DND-41 (cell line): Measurements from ENCODE around the gene FNDC3B.

ENCODE experiments used
- ATAC-seq: fragments of 200-7000 bp; cut with Tn5 transposase; 3 replicates; pipeline ENCODE4 v1.9.1; 2021; ENCODE audit warnings: low read depth; ENCODE audit not compliant: insufficient read depth
- DNase-seq: peaks from one replicate; pipeline ENCODE4 v3.0.0-alpha.2; 2020
- H2AFZ ChIP-seq: 2 replicates; pipeline ENCODE4 v1.6.0; 2012; ENCODE audit warnings: low read depth, low read length
- H3K27ac ChIP-seq: 2 replicates; pipeline ENCODE4 v1.5.1; 2012; ENCODE audit warnings: low read length, inconsistent platforms
- H3K27me3 ChIP-seq: fragments of 200-600 bp; sonication (generic); 2 replicates; pipeline ENCODE4 v1.6.0; 2012; ENCODE audit warnings: low read length, mild to moderate bottlenecking, inconsistent platforms; ENCODE audit not compliant: insufficient read depth, poor library complexity
- H3K36me3 ChIP-seq: 2 replicates; pipeline ENCODE4 v1.5.1; 2012; ENCODE audit warnings: low read length, inconsistent platforms; ENCODE audit not compliant: insufficient read depth
- H3K4me1 ChIP-seq: 2 replicates; pipeline ENCODE4 v1.5.1; 2012; ENCODE audit warnings: mild to moderate bottlenecking, low read length; ENCODE audit not compliant: insufficient read depth
- H3K4me2 ChIP-seq: 2 replicates; pipeline ENCODE4 v1.6.0; 2012; ENCODE audit warnings: mild to moderate bottlenecking, moderate library complexity, low read length, inconsistent platforms; ENCODE audit not compliant: insufficient read depth
- H3K4me3 ChIP-seq, 2 experiments: fragments of 200-600 bp in 1 of 2; shearing (Covaris generic) in 1 of 2; 2 replicates each; pipeline ENCODE4 v1.5.1; 2012 to 2016; ENCODE audit warnings: inconsistent platforms in 2 of 2, low read length in 2 of 2, mild to moderate bottlenecking in 2 of 2, low read depth in 1 of 2, moderate library complexity in 1 of 2
- H3K79me2 ChIP-seq: 2 replicates; pipeline ENCODE4 v1.6.0; 2012; ENCODE audit warnings: low read length, inconsistent platforms; ENCODE audit not compliant: insufficient read depth
- H3K9ac ChIP-seq: 2 replicates; pipeline ENCODE4 v1.6.0; 2012; ENCODE audit warnings: low read depth, mild to moderate bottlenecking, inconsistent platforms, low read length, moderate library complexity
- H3K9me3 ChIP-seq: 2 replicates; pipeline ENCODE4 v1.5.1; 2012; ENCODE audit warnings: low read length, moderate library complexity, mild to moderate bottlenecking, inconsistent platforms; ENCODE audit not compliant: insufficient read depth, severe bottlenecking
- H4K20me1 ChIP-seq: 2 replicates; pipeline ENCODE4 v1.6.0; 2012; ENCODE audit warnings: low read length; ENCODE audit not compliant: insufficient read depth
- EZH2 ChIP-seq: IDR thresholded peaks from 3 replicates; pipeline ENCODE4 v1.6.1; 2012; ENCODE audit warnings: borderline replicate concordance, low read depth, mild to moderate bottlenecking, moderate library complexity, low read length, inconsistent platforms; ENCODE audit not compliant: severe bottlenecking
- TF ChIP-seq, protein P1 (sequence below): IDR thresholded peaks from 2 replicates; pipeline ENCODE4 v1.5.1; 2012; ENCODE audit warnings: borderline replicate concordance, low read length, moderate library complexity, mild to moderate bottlenecking; ENCODE audit not compliant: poor library complexity, severe bottlenecking; ENCODE audit errors: extremely low read depth

Gene FNDC3B

DNA sequence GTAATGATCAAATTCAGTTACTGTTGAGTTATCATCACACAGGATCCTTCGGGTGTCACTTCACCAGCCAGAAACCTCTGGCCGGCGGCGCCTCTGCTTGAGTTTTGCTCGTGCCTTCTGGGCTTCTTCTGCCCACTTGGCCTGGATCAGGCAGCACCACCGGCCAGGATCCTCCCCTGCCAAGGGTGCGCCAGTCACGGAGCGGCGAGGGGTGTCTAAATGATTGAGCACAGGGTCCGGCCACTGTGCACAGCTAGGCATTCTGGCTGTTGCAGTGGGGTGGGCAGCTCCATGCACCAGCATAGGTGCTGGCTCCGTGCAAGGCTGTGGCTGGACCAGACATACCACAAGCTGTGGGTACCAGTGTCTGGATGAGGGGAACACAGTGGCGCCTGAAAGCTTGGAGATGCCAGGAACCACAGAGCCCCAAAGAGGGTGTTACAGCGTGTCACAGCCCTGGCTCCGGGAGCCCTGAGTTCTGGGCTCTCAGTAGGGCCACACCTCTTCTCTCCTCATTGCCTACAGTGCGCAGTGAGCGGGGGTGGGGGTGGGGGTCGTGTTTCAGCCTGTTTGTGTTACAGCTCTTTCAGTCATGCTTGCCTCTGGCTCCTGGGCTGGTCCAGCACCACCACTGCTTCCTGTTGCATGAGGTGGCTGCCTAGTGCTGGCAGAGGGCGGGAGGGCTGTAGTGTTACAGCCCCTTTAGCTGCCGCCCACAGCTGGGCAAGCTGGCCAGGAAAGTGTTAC is 169.4 kb downstream of the FNDC3B start:
- H3K4me3 ChIP-seq, result no peak overlapping the region
- TF ChIP-seq EZH2, result no peak
- TF ChIP-seq, protein P1, sequence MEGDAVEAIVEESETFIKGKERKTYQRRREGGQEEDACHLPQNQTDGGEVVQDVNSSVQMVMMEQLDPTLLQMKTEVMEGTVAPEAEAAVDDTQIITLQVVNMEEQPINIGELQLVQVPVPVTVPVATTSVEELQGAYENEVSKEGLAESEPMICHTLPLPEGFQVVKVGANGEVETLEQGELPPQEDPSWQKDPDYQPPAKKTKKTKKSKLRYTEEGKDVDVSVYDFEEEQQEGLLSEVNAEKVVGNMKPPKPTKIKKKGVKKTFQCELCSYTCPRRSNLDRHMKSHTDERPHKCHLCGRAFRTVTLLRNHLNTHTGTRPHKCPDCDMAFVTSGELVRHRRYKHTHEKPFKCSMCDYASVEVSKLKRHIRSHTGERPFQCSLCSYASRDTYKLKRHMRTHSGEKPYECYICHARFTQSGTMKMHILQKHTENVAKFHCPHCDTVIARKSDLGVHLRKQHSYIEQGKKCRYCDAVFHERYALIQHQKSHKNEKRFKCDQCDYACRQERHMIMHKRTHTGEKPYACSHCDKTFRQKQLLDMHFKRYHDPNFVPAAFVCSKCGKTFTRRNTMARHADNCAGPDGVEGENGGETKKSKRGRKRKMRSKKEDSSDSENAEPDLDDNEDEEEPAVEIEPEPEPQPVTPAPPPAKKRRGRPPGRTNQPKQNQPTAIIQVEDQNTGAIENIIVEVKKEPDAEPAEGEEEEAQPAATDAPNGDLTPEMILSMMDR, result no peak
- 0 out of 2 replicates have a peak, but pooled peaks cover 2% of the 10 kb centered on the region for H4K20me1 ChIP-seq
- no peak overlapping the region for H2AFZ ChIP-seq
- peaks cover 17% of the 10 kb centered on the region for H3K9me3 ChIP-seq
- ATAC-seq, result peak; percentile 55
- no peak overlapping the region for H3K9ac ChIP-seq
- H3K4me1 ChIP-seq, result no peaks in the 10 kb centered on the region
- H3K27ac ChIP-seq, result no peak overlapping the region
- peak; percentile 5 for DNase-seq
- H3K4me2 ChIP-seq, result no peak overlapping the region
- H3K36me3 ChIP-seq, result no peaks in the 10 kb centered on the region
- H3K27me3 ChIP-seq, result no peaks in the 10 kb centered on the region
- H3K79me2 ChIP-seq, result no peaks in the 10 kb centered on the region

DNA sequence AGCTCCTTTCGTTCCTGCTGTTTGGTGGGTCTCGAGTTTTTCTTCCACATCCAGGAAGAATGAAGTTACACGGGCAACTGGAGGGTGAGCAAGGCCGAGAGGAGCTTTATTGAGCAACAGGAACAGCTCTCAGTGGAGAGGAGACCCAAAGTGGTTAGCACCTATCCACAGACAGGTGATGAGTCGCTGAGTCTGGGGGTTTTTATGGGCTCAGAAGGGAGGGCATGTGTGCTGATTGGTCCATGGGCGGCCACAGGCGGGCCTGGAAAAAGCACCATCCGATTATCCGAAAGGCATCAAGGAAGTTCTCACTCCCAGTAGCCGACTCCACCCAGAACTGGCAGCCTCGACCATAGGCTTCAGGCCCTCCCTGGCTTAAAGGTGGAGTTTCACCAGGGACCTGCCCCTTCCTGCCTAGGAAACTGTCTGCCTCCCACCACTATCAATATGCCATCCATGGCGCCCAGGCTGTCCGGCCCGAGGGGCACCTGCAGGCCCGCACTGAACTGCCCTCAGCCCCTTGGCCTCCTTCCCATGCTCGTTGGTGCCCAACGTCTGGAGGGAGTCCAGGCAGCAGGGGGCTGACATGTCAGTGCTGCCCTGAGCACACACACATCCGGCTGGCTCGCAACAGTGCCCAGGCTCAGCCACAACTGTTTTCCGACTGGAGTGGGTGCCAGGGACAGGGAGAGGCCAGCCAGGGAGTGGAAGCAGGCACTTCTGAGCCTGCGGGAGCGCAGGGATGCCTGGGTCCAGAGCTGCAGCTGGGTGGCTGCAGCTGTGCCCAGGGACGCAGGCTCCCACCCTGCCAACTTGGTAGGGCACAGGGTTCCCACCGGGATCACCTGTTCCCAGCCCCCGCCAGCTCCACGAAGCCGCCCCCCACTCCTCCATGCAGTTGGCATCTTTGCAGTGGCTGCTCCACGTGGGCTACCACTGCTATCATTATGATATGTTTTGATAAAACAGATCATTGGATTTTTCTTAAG is 170.2 kb downstream of the FNDC3B start:
- ATAC-seq (no peak), DNase-seq (no peak)
- no peak overlapping the region for H3K4me2 ChIP-seq
- H3K27ac ChIP-seq, result no peak overlapping the region
- H3K79me2 ChIP-seq, result no peaks in the 10 kb centered on the region
- peaks cover 16% of the 10 kb centered on the region for H3K9me3 ChIP-seq
- no peak overlapping the region for H3K4me3 ChIP-seq
- H3K4me1 ChIP-seq, result no peaks in the 10 kb centered on the region
- no peak overlapping the region for H2AFZ ChIP-seq
- TF ChIP-seq EZH2, result no peak
- TF ChIP-seq, protein P1, result no peak
- no peak overlapping the region for H3K9ac ChIP-seq
- H3K27me3 ChIP-seq, result no peaks in the 10 kb centered on the region
- no peaks in the 10 kb centered on the region for H3K36me3 ChIP-seq
- H4K20me1 ChIP-seq, result 0 out of 2 replicates have a peak, but pooled peaks cover 2% of the 10 kb centered on the region

DNA sequence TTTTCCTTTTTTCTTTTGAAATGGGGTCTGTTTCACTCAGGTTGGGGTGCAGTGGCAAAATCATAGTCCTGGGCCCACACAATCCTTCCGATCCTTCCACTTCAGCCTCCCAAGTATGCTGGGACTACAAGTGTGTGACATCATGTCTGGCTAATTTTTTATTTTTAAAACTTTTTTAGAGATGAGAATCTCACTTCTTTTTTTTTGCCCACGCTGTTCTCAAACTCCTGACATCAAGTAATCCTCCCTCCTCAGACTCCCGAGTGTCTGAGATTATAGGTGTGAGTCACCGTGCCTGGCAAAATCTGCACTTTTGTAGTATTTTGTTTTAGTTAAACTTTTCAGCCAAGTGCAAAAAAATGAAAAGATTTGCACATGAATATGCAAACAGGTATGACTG is 171.0 kb downstream of the FNDC3B start:
- Histone ChIP-seq H3K79me2 (no peaks in the 10 kb centered on the region), H3K27me3 (no peaks in the 10 kb centered on the region), H4K20me1 (0 out of 2 replicates have a peak, but pooled peaks cover 2% of the 10 kb centered on the region), H3K4me3 (no peak overlapping the region), H3K9ac (no peak overlapping the region), H2AFZ (no peak overlapping the region), H3K4me1 (no peaks in the 10 kb centered on the region), H3K36me3 (no peaks in the 10 kb centered on the region), H3K9me3 (peaks cover 9% of the 10 kb centered on the region), H3K27ac (no peak overlapping the region), H3K4me2 (no peak overlapping the region)
- no peak for ATAC-seq
- no peak for DNase-seq
- TF ChIP-seq EZH2, result no peak
- TF ChIP-seq, protein P1, result no peak
